ENCODE data around the gene FAM110A. TPM values are rescaled to one million over a fixed set of nuclear protein-coding genes. Genes with fewer than 3 reads are reported as not detected.

The FAM110A gene
- total RNA-seq, 6 experiments from 2014 or later = 3.6 to 6.4 (median 5.3) TPM

DNA sequence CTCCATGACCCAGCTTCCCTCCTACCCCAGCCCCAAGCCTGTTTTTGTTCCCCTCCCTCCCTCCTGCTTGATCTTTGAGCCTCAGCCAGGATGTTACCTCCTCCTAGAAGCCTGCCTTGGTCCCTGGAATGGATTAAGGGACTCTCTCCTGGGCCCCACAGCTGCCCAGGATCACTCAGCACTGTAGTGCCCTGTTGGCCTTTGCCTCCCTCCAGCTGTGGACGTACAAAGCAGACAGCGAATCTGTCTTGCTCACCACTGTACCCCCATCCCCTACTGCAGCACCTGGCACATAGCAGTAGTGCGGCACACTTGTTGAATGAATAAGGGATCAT lies 11.8 kb upstream of the FAM110A start:
- Mint-ChIP-seq H3K4me1 (ENCODE audit: low read depth) (peaks cover 13% of the 10 kb centered on the region; the same call in 1 of the 2 replicates), H3K27me3 (ENCODE audit: insufficient read depth) (peaks cover 11% of the 10 kb centered on the region), H3K36me3 (ENCODE audit: low read depth) (no peaks in the 10 kb centered on the region), H3K27ac (no peak overlapping the region), H3K9me3 (no peaks in the 10 kb centered on the region), H3K4me3 (no peak overlapping the region)
- no peak for DNase-seq
- TF ChIP-seq, protein P1, sequence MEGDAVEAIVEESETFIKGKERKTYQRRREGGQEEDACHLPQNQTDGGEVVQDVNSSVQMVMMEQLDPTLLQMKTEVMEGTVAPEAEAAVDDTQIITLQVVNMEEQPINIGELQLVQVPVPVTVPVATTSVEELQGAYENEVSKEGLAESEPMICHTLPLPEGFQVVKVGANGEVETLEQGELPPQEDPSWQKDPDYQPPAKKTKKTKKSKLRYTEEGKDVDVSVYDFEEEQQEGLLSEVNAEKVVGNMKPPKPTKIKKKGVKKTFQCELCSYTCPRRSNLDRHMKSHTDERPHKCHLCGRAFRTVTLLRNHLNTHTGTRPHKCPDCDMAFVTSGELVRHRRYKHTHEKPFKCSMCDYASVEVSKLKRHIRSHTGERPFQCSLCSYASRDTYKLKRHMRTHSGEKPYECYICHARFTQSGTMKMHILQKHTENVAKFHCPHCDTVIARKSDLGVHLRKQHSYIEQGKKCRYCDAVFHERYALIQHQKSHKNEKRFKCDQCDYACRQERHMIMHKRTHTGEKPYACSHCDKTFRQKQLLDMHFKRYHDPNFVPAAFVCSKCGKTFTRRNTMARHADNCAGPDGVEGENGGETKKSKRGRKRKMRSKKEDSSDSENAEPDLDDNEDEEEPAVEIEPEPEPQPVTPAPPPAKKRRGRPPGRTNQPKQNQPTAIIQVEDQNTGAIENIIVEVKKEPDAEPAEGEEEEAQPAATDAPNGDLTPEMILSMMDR (IDR thresholded peaks at IDR 0.05) = no peak

- H3K27me3 Mint-ChIP-seq (ENCODE audit: insufficient read depth) = peaks cover 9% of the 10 kb centered on the region
- H3K27ac Mint-ChIP-seq = no peak overlapping the region
- no peaks in the 10 kb centered on the region for H3K9me3 Mint-ChIP-seq
- DNase-seq = no peak
- TF ChIP-seq, protein P1 (IDR thresholded peaks at IDR 0.05) = no peak
- no peaks in the 10 kb centered on the region for H3K36me3 Mint-ChIP-seq (ENCODE audit: low read depth)
- H3K4me3 Mint-ChIP-seq = no peak overlapping the region
- H3K4me1 Mint-ChIP-seq (ENCODE audit: low read depth) = peaks cover 13% of the 10 kb centered on the region; the same call in 1 of the 2 replicates
These were observed 10.6 kb upstream of the FAM110A start for GRCh38 chr20:822651-823573.

GRCh38 chr20:823574-823902 lies 10.0 kb upstream of the FAM110A start:
- Mint-ChIP-seq H3K9me3 (no peaks in the 10 kb centered on the region), H3K27me3 (ENCODE audit: insufficient read depth) (peaks cover 8% of the 10 kb centered on the region), H3K36me3 (ENCODE audit: low read depth) (no peaks in the 10 kb centered on the region), H3K4me3 (no peak overlapping the region), H3K27ac (no peak overlapping the region), H3K4me1 (ENCODE audit: low read depth) (peaks cover 13% of the 10 kb centered on the region; the same call in 1 of the 2 replicates)
- DNase-seq = no peak
- TF ChIP-seq, protein P1 (IDR thresholded peaks at IDR 0.05) = no peak

- Mint-ChIP-seq H3K4me1 (ENCODE audit: low read depth) (peaks cover 18% of the 10 kb centered on the region), H3K27me3 (ENCODE audit: insufficient read depth) (peaks cover 8% of the 10 kb centered on the region), H3K27ac (no peak overlapping the region), H3K9me3 (no peaks in the 10 kb centered on the region), H3K4me3 (no peak overlapping the region), H3K36me3 (ENCODE audit: low read depth) (no peaks in the 10 kb centered on the region)
- TF ChIP-seq, protein P1 (IDR thresholded peaks at IDR 0.05) = no peak
- no peak for DNase-seq
These were observed 9.0 kb upstream of the FAM110A start for GRCh38 chr20:824490-824889.

GRCh38 chr20:824916-825315 lies 8.6 kb upstream of the FAM110A start:
- DNase-seq = no peak
- Mint-ChIP-seq H3K4me3 (no peak overlapping the region), H3K9me3 (no peaks in the 10 kb centered on the region), H3K36me3 (ENCODE audit: low read depth) (no peaks in the 10 kb centered on the region), H3K27me3 (ENCODE audit: insufficient read depth) (peaks cover 6% of the 10 kb centered on the region), H3K27ac (no peak overlapping the region), H3K4me1 (ENCODE audit: low read depth) (peaks cover 22% of the 10 kb centered on the region)
- TF ChIP-seq, protein P1 (IDR thresholded peaks at IDR 0.05) = no peak

All from HFFc6 (cell line).